Panc1 (cell line): ENCODE measurements around the gene IGF2R.

ENCODE experiments used
- CTCF ChIP-seq: fragments of 450-650 bp; IDR thresholded peaks from 2 replicates; pipeline ENCODE4 v1.5.1; 2017; ENCODE audit warnings: mild to moderate bottlenecking
- POLR2AphosphoS5 ChIP-seq: IDR thresholded peaks from 2 replicates; pipeline ENCODE4 v1.6.1; 2012; ENCODE audit warnings: mild to moderate bottlenecking, low read depth, low read length, moderate library complexity
- TCF7L2 ChIP-seq: IDR thresholded peaks from 2 replicates; pipeline ENCODE4 v1.6.1; 2011; ENCODE audit warnings: mild to moderate bottlenecking, low read depth, low read length, inconsistent platforms

- TF ChIP-seq POLR2AphosphoS5 (no peak), CTCF (no peak), TCF7L2 (no peak)
These were observed 163.4 kb downstream of the IGF2R start for GRCh38 chr6:160132297-160132637.
